Activated gamma-delta T cell treated with anti-CD3 and anti-CD28 coated beads, Interleukin-2, amount 50 U/mL, for 16 hours (primary cell): ENCODE measurements around the gene ZFYVE21.

Source experiments
- DNase-seq: peaks from one replicate; pipeline ENCODE4 v3.0.0-alpha.2; 2020; ENCODE audit warnings: low read depth

The ZFYVE21 gene

DNA sequence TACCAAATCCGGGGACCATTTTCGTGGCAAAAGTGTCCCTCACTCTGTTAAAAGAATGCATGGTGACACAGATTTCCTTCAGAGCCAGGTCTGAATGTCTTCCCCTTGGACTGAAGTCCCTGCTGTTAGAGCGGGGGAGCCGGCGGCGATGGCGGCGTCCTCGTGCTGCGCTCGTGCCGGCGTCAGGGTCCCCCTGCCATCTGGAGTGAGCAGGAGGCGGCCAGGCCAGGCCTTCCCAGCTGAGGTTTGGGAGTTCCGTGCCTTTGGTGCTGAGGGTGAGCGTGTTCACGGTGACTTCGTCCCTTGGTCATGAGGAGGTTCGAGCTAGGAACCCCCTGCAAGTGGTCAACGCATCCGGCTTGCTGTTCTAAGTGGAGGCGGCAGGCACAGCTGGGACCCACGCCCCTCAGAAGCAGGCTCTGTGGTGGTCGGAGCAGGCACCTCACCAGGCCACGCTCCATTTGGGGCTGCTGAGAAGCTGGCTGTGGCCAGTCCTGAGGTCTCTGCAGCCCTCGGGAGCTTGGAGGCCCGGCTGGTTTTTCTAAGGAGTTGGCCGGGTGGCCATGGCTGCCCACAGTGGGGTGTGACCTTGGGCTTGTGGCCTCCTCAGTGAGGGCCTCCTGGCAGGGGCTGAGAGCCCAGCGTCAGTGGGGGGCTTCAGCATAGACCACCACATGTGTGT is 9.5 kb downstream of the ZFYVE21 start:
- DNase-seq, result no peak

DNA sequence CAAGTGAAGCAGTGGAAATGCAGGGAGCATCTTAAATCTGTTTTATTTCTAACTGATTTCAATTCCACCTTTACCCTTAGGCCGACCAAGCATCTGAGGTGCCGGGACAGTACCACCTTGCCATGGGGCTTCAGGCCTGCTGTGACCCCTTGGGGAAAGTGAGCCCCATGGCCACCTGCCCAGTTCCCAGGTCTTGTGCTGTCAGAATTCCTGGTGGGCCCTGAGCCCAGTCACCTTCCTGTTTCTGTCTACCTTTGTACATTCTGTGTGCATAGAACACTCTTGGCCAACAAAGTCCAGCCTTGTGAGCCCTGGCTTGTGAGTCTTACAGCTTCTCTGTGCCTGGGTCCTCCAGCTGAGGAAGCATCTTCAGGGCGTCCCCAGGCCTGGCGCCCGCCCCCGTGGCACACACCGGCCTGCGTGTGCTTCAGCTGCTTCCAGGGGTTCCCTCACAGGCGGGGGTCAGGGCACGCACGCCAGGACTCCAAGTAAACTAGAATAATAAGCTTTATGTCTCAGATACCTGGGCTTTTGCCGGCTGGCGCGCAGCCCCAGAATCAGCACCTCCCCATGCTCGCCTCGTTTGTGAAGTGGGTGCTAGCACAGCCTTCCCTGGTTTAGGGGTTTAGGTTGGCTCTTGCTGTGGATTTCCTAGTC is 10.3 kb downstream of the ZFYVE21 start:
- no peak for DNase-seq

DNA sequence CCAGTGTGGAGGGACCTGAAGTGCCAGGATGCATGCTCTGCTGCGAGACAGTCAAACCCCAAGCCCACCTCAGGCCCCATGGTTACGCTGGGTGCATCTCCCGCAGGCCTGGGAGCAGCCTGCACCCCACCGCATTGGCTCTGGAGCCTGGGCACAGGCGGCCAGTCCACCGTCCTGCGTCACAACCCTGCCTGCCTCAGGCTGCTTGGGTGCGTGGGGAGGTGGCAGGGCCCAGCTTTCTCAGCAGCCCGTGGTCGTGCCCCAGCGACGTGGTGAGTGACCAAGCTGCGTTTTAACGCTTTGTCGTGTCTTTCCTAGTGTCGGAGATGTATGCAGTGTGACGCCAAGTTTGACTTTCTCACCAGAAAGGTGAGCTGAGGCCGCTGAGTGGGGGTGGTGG is 10.9 kb downstream of the ZFYVE21 start:
- DNase-seq, result no peak

DNA sequence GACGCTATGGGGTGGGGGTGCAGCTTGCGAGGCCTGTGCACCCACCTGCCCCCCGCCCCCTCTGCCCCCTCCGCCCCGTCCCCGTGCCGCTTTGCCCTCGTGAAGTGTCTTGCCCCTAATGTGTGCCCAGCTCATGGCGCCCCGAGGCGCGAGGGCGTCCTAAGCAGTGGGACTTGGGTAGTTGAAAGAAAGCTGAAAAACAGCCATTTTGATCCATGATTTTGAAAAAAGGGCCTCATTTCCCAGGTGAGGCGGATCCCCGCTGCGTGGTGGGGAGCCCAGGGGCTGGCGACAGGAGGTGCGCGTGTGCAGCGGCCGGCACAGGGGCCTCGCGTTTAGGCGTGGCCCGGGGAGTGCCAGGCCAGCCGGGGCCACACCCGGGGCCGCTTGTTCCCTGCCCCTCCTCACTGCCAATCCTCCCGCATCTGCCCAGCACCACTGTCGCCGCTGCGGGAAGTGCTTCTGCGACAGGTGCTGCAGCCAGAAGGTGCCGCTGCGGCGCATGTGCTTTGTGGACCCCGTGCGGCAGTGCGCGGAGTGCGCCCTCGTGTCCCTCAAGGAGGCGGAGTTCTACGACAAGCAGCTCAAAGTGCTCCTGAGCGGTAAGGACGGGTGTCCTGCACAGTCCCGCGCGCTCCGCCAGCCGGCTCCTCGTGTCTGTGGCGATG is 11.8 kb downstream of the ZFYVE21 start:
- no peak for DNase-seq

DNA sequence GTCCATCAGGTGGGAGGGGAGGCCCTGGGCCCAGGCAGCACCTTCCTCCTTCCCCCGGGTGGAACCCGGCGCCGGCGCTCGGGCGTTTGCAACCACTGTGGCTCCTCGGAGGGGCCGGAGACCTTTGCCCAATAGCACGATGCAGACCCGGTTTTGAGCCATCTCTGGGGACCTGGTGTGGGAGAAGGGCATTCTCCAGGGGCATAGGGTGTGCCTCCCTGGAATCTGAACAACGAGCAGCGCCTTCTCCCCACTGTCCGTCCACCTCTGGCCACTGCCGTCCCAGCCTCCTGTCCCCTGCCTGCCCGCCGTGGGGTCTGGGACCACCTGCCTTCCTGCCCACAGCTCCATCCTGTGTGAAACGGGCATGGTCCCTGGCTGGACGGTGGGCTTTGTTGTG is 12.5 kb downstream of the ZFYVE21 start:
- no peak for DNase-seq

DNA sequence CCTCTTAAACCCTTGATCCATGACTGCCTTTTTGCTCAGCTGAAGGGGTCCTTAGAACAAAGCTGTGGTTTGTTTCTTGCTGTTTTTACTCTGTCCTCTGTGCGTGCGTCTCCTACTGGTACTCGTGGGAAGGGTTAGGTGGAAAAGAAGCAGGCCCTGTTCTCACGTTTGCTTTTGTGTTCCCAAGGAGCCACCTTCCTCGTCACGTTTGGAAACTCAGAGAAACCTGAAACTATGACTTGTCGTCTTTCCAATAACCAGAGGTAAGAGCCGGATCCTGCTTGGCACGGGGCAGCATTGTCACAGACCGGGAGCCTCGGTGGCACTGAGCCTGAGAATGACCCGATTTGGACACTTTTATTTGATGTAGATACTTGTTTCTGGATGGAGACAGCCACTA is 13.1 kb downstream of the ZFYVE21 start:
- DNase-seq, result no peak

DNA sequence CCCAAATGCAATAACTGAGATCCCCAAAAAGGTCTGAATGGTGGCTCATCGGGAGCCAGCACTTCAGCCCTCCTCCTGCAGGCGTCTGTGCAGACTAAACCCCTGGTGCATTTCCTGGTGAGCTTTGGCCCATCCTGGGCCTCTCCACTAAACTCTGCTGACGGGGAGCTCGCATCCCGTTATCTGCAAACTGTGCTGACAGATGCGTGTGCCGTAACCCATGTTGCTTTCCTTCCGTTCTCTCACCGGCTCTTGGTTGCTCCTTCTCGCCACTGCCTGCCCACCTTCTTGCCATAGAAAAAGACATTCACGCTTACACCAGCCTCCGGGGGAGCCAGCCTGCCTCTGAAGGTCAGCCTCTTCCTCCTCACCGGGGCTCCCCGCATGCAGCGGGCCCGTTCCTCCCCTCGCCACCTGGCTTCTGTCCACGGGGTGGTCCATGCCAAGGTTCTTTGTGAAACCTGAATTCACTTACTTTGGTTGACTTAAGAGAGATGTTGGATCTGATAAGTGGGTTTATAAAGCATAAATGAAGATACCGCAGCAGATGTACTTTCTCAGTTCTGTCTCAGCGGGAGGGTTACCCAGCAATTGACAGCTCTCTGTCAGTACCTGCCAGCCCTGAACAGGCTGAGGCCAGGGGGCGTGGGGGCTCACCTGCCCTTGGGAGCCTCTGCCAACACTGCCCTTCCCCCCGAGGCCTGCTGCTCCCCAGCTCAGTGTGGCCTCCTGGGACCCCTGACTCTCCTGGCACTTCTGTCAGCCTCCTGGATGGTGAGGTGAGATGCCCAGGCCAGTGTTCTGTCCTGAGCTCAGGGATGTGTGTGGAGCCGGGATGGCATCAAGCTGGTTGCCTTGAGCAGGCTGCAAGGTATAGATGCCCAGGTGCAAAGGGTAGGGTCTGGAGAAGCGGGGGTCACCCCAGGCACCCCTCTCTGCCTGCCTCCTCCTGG is 14.2 kb downstream of the ZFYVE21 start:
- DNase-seq, result no peak

DNA sequence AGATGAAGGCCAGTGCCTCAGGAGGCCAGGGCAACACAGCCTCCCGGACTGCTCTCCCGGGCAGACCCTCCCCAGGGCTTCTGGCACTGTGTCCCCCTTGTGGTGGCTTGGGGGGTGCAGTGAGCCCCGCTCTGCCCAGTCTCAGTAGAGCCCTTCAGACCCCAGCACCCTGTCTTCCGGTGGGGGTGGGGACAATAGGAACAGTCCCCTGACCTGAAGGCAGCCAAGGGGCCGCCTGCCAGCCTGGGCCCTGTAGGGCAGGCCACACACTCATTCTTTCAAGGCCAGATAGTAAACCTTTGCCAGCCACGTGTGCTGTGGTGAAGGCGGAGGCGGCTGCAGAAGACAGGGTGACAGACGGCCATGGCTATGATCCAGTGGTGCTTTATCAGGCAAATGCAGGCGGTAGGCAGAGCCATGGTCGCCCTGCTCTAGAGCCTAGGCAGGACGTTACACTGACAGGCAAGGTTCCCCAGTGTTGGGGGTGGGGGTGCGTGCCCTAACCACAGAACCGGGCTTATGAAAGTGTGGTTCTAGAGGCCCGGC is 15.0 kb downstream of the ZFYVE21 start:
- no peak for DNase-seq

DNA sequence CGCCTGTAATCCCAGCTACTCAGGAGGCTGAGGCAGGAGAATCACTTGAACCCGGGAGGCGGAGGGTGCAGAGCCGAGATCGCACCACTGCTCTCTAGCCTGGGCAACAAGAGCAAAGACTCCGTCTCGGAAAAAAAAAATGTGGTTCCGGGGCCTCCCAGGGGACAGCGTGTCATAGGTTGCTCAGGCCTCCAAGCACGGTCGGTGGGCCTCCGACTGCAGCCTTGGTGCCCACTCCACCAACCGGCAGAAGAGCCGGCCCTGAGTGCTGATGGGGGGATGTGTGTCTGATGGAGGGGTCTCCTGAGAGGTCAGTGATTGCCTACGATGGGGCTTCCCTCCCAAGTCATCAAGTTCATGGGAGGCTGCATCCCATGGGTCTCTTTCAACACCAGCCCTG is 15.9 kb downstream of the ZFYVE21 start:
- DNase-seq, result no peak

DNA sequence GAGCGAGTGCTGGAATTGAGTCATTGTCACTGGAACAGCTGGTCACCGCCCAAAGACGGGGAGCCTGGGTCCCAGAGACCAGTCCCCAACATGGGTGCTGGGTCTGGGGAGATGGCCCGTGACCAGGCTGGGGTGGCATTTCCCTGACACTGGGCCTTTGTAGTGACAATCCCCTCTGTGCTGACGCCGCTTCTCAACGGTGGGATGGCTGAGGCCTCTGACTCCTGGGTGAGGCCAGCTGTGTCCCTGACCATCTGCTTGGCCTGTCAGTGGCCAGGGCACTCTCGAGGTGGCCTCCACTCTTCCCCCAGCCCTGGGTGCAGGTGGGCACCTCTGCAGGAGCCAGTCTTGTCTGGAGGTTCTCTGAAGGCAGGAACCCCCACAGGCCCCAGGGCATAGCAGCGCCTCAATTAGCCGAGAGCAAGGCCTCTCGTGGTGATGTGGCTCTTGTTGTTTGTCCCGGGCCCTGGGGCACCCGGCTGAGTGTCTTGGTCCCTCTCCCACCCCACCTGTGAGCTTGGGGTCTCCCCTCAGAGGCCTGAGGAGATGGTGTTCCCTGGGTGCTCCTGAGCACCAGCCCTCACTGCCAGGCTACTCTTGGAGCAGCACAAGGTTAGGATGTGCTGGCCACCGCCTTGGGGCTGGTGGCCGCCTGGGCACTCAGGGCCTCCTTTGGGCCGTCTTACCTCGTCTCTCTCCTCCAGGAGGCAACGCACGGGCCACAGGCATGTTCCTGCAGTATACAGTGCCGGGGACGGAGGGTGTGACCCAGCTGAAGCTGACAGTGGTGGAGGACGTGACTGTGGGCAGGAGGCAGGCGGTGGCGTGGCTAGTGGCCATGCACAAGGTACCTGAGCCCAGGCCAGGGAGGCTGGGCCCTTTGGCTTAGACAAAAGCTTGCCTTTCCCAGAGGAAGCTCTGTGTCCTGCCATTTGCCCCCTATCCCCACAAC is 16.6 kb downstream of the ZFYVE21 start:
- no peak for DNase-seq

DNA sequence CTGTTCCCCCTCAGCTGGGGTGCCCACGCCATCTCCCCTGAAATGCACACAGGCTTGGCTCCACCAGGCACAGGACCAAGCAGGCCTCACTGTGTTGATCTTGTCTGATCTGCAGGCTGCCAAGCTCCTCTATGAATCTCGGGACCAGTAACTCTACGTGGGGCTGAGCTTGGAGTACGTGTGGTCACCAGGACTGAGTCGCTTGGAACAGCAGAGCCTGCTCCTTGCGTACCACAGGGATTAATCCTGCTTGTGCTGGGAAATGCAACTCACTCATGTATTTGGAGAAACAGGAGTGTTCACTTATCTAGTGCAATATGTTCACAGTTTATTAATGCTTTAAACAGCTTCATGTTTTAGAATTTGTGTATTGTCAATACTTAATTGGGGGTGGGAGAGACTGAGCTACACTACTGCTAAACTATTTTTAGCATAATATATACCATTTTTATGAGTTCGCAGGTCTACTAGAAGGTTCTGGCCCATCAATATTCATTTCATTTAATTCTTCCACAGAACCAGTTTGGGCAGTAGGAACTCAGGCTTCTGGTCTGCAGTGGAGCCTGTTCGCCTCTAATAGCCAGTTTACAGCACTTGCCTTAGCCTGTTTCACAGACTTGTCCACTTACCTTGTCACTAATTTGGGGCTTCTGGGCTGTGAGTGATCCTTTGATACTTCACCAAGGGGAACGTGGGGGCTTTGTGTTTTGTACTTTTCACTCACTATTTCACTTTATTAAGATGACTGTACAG is 17.4 kb downstream of the ZFYVE21 start:
- DNase-seq, result no peak

DNA sequence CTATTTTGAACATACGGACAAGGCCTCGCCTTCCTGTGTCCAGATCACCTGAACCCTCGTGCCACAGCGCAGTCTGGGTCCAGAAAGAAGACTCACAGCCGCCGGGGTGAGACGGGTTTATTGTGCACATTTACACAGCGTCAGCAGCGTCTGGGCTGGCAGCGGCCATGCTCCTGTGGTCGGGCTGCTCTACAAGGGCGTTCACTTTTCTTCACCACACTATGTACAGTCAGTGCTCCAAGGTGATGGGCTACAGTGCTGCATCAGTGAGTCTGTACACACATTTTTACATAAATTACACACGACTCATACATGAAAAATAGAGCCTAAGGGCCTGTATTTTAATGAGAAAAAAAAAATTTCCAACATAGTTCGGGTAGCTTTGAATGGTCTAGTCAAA is 18.0 kb downstream of the ZFYVE21 start:
- DNase-seq, result no peak

DNA sequence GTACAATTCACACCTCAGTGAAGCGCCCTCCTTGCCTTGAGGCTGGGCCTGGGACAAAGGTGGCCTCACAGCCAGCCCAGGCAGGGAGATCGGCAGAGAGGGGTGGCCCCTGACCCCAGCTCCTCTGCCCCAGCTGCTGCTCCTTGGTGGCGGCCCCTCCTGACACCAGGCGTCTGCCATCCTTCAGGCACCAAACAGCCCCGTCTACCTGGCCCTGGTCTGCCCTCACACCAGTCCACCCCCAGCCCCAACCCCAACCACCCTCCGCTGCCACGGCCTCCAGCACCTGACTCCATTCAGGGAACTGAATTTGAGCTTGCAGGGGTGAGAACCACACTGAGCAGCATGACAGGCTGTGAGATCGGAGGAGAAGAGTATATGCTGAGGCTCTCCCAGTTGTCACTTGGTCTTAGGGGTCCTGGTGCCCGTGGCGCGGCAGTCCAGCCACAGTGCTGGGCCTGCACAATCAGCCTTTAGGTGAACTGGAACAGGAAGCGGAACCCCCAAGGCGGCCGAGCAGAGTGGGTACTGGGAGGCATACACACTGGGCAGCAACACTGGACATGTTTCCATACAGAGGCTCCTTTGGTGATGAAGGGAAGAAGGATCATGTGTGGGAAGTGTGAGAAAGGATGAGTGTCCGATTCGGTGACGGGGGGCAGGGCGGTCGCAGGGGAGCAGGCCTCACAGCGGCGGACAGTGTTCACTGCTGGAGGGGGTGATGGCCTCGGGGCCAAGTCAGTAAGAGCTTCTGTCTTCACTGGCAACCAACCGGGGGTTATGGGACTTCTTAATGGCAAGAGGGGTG is 18.7 kb downstream of the ZFYVE21 start:
- DNase-seq, result no peak

DNA sequence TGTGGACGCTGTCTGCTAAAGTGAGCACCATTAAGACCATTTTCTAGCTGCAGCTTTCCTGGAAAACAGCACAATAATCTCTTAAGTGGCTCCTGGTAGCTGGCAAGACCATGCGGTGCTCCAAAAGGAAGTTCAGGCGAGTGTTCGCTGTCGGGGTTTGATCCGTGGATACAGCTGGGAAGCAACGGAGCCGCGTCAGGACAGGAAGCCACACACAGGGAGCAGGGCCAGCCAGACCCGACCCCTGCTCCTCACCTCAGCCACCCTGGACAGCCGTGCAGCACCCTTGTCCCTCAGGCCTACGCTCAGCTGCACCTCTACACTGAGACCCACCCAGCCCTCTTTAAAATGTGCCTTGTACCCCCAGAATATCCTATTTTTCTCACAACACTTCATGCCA is 19.4 kb downstream of the ZFYVE21 start:
- no peak for DNase-seq

DNA sequence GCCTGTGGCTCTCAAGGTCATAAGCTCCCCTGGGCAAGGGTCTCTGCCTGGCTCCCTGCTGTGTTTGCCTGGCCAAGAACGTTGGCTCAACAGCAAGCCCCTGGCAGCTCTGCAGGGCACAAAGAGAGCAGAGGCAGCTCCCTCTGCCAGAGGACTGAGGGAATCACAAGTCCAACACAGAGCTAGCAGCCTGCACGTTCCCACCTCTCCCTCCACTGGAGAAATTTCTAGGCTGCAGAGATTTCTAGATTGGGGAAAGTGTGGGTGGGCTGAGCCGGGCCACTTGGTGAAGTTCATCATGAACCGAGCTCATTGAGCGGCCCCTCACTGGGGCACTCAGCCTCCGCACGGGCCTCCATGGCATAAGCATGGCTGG is 19.8 kb downstream of the ZFYVE21 start:
- no peak for DNase-seq

DNA sequence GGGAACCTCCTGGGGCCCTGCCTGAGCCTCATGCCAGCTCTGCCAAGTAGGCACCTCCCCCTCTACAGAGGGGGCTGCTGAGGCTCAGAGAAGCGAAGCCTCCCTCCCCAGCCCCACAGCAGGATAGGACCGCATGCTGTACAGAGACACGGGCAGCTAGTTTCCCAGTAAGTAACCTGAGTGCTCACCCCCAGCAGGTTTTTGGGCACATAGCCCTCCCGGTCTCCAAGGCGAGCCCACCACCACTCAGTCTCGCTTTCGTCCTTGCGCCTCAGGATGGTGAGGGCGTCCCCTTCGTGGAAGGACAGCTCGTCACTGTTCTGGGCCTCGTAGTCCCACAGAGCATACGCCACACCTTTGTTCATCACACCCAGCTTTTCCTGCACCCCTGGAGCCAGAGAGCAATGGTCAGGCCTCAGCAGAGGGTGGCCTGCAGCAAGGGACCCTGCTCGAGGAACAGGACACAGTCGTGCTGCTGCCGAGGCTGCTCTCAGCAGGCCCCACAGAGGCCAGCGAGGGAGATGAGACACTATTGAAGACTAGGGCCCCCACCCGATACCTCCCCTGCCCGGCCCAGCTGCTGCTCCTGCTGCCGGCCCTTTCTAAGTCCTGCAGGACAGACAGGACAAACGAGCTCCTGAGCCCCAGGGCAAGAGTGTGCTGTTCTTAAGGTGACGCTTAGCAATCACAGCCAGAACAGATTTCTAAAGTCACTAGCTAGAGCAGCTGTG is 20.4 kb downstream of the ZFYVE21 start:
- DNase-seq, result no peak

DNA sequence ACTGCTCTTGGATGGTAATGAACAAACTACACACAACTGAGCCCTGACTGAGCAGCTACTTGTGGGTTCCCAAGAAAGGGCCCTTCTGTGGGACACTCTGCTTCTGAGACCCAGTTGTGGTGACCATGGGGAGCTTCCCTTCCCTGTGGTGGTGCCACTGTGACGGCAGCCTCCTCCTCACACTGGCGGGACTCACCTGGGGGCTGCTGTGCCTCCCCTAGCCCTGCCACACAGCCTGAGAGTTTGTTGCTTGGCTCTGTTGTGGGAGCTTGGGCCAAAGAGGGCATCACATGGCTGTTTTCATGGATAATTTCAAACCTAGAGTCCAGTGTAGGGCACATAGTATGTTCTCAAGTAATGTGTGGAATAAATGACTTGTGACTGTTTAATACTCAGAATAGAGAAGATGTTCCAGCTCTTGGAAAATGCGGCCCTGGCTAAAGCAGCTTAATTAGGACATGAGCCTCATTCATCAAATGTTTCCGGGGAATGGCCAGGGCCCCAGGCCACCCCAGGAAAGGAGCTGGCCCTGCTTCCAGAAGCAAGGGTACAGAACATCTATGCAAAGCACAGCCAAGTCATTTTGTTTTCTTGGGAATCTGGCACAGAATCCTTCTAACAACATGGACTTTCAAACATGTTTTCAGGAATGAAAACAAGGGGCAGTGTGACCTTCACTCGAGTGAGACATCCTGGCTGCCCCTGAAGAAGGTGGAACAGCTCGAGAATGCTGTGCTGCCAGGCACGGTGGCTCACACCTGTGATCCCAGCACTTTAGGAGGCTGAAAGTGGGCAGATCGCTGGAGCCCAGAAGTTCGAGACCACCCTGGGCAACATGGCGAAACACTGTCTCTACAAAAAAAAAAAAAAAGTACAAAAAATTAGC is 21.2 kb downstream of the ZFYVE21 start:
- no peak for DNase-seq
